GM18498 (cell line): ENCODE measurements around the gene CD59.
"Not testable (repeated sequence)": the region's sequence is repeated elsewhere in the genome, so short reads cannot be mapped to it uniquely, and the experiment has no call there.

Experiments used
- ATAC-seq: cut with Tn5 transposase; IDR thresholded peaks from one replicate; pipeline ENCODE4 v1.9.1; 2021; ENCODE audit warnings: mild to moderate bottlenecking, moderate library complexity; ENCODE audit not compliant: unreplicated experiment

Gene CD59

GRCh38 chr11:33743291-33743690 is 7.1 kb upstream of the CD59 start:
- no peak for ATAC-seq

- peak; percentile 63 for ATAC-seq
Observed at GRCh38 chr11:33742249-33742851, 6.1 kb upstream of the CD59 start.

GRCh38 chr11:33741806-33742205 is 5.6 kb upstream of the CD59 start:
- ATAC-seq = no peak

GRCh38 chr11:33737362-33737821 is 1.2 kb upstream of the CD59 start:
- no peak for ATAC-seq

- peak; percentile 61 for ATAC-seq
Observed at GRCh38 chr11:33735271-33736147, 714 bp downstream of the CD59 start.

- ATAC-seq = no peak
Observed at GRCh38 chr11:33734441-33735270, 1.6 kb downstream of the CD59 start.

GRCh38 chr11:33733980-33734379 is 2.2 kb downstream of the CD59 start:
- ATAC-seq = no peak

GRCh38 chr11:33731723-33732531 is 4.3 kb downstream of the CD59 start:
- no peak for ATAC-seq

- no peak for ATAC-seq
Observed at GRCh38 chr11:33730716-33731115, 5.5 kb downstream of the CD59 start.

- ATAC-seq = not testable (repeated sequence)
Observed at GRCh38 chr11:33729072-33729664, 7.1 kb downstream of the CD59 start.

GRCh38 chr11:33727539-33727938 is 8.7 kb downstream of the CD59 start:
- ATAC-seq = not testable (repeated sequence)

- ATAC-seq = no peak
Observed at GRCh38 chr11:33725496-33725895, 10.7 kb downstream of the CD59 start.

GRCh38 chr11:33724644-33725035 is 11.6 kb downstream of the CD59 start:
- ATAC-seq = no peak

- peak; percentile 17 for ATAC-seq
Observed at GRCh38 chr11:33723238-33723881, 12.9 kb downstream of the CD59 start.

- peak; percentile 75 for ATAC-seq
Observed at GRCh38 chr11:33722590-33723234, 13.5 kb downstream of the CD59 start.

GRCh38 chr11:33721984-33722383 is 14.2 kb downstream of the CD59 start:
- ATAC-seq = no peak

GRCh38 chr11:33721426-33721825 is 14.8 kb downstream of the CD59 start:
- no peak for ATAC-seq

GRCh38 chr11:33719587-33719986 is 16.6 kb downstream of the CD59 start:
- no peak for ATAC-seq

- ATAC-seq = no peak
Observed at GRCh38 chr11:33718440-33718839, 17.8 kb downstream of the CD59 start.
